ENCODE measurements around the gene AMMECR1L.

GRCh38 chr2:127927384-127927783 lies 41.6 kb upstream of the AMMECR1L start:
- TF ChIP-seq TAF1 (IDR thresholded peaks at IDR 0.05; ENCODE audit: low read depth): no peak
- no peak for TF ChIP-seq REST (IDR thresholded peaks at IDR 0.05; ENCODE audit: borderline replicate concordance)
- TF ChIP-seq CTCF (IDR thresholded peaks at IDR 0.05; ENCODE audit: poor library complexity, severe bottlenecking): no peak
- no peak for TF ChIP-seq MXI1 (conservative IDR thresholded peaks at IDR 0.05; ENCODE audit: poor library complexity, severe bottlenecking)
- TF ChIP-seq EZH2 (IDR thresholded peaks at IDR 0.05; ENCODE audit: borderline replicate concordance, insufficient read depth, low read length, poor library complexity, severe bottlenecking): no peak
- TF ChIP-seq RAD21 (conservative IDR thresholded peaks at IDR 0.05): no peak
- no peak for TF ChIP-seq EP300 (conservative IDR thresholded peaks at IDR 0.05; ENCODE audit: poor library complexity, severe bottlenecking)
